Karpas-422 (cell line): ENCODE measurements around the gene SMIM28. TPM values are rescaled to one million over a fixed set of nuclear protein-coding genes. Genes with fewer than 3 reads are reported as not detected.
A peak's percentile ranks its signal among the peaks of the same experiment; 100 is the strongest.

ENCODE experiments used
- DNase-seq: peaks from one replicate; pipeline ENCODE4 v3.0.0-alpha.2; 2015
- H2AFZ ChIP-seq: fragments of 200-600 bp; sonication (generic); 2 replicates; pipeline ENCODE4 v1.6.1; 2014; ENCODE audit warnings: antibody characterized with exemption, low read length, mixed read lengths
- H3K27ac ChIP-seq: fragments of 200-600 bp; sonication (generic); 2 replicates; pipeline ENCODE4 v1.5.1; 2014; ENCODE audit warnings: mild to moderate bottlenecking, low read length, moderate library complexity
- H3K27me3 ChIP-seq: fragments of 200-600 bp; sonication (generic); 2 replicates; pipeline ENCODE4 v1.6.1; 2014; ENCODE audit warnings: low read length, mixed read lengths
- H3K36me3 ChIP-seq: fragments of 200-600 bp; sonication (generic); 2 replicates; pipeline ENCODE4 v1.6.1; 2014; ENCODE audit warnings: low read length, mixed read lengths; ENCODE audit not compliant: insufficient read depth
- H3K4me1 ChIP-seq: fragments of 200-600 bp; sonication (generic); 2 replicates; pipeline ENCODE4 v1.6.1; 2014; ENCODE audit warnings: mild to moderate bottlenecking, low read length, mixed read lengths
- H3K4me2 ChIP-seq: fragments of 200-600 bp; sonication (generic); 2 replicates; pipeline ENCODE4 v1.6.1; 2014; ENCODE audit warnings: low read length, low read depth, mild to moderate bottlenecking; ENCODE audit not compliant: poor library complexity, severe bottlenecking
- H3K4me3 ChIP-seq: fragments of 200-600 bp; sonication (generic); 2 replicates; pipeline ENCODE4 v1.5.1; 2014; ENCODE audit warnings: mild to moderate bottlenecking, antibody characterized with exemption, low read length, mixed read lengths
- H3K79me2 ChIP-seq: fragments of 200-600 bp; sonication (generic); 2 replicates; pipeline ENCODE4 v1.6.1; 2014; ENCODE audit warnings: mild to moderate bottlenecking, low read length, mixed read lengths
- H3K9ac ChIP-seq: fragments of 200-600 bp; sonication (generic); 2 replicates; pipeline ENCODE4 v1.6.0; 2014; ENCODE audit warnings: low read length
- H3K9me2 ChIP-seq: fragments of 200-600 bp; sonication (generic), shearing (Covaris generic); replicated peaks from 2 replicates; pipeline ENCODE4 v1.6.0; 2014; ENCODE audit warnings: mild to moderate bottlenecking, low read length, moderate library complexity; ENCODE audit not compliant: insufficient read depth
- H3K9me3 ChIP-seq: fragments of 300-700, 200-600 bp; sonication (generic); 2 replicates; pipeline ENCODE4 v1.6.1; 2014; ENCODE audit warnings: low read length, mixed read lengths
- H4K20me1 ChIP-seq: fragments of 200-600 bp; sonication (generic); 2 replicates; pipeline ENCODE4 v1.6.1; 2014; ENCODE audit warnings: mild to moderate bottlenecking, antibody characterized with exemption, low read length, low read depth; ENCODE audit not compliant: insufficient read depth
- total RNA-seq: library from RNA; depleted of rRNA; stranded (reverse); fragments of >200 nt; shearing (Covaris generic); gene quantifications from 2 replicates; pipeline ENCODE4 v1.2.3, GENCODE V29; 2014; ENCODE audit warnings: low replicate concordance

Gene SMIM28
- total RNA-seq, 1 experiment from 2014 or later = not detected

- no peak overlapping the region for H3K4me3 ChIP-seq
- no peaks in the 10 kb centered on the region for H3K4me1 ChIP-seq
- no peaks in the 10 kb centered on the region for H3K79me2 ChIP-seq
- no peak overlapping the region for H3K9ac ChIP-seq
- H3K27me3 ChIP-seq = no peaks in the 10 kb centered on the region
- no peaks in the 10 kb centered on the region for H3K9me3 ChIP-seq
- no peaks in the 10 kb centered on the region for H4K20me1 ChIP-seq
- H3K27ac ChIP-seq = no peak overlapping the region
- no peak for DNase-seq
- no peak overlapping the region for H3K4me2 ChIP-seq
- no peaks in the 10 kb centered on the region for H3K36me3 ChIP-seq
- no peak overlapping the region for H2AFZ ChIP-seq
- H3K9me2 ChIP-seq = no peaks in the 10 kb centered on the region
Observed at GRCh38 chr6:138426500-138427123, 48.9 kb downstream of the SMIM28 start.

DNA sequence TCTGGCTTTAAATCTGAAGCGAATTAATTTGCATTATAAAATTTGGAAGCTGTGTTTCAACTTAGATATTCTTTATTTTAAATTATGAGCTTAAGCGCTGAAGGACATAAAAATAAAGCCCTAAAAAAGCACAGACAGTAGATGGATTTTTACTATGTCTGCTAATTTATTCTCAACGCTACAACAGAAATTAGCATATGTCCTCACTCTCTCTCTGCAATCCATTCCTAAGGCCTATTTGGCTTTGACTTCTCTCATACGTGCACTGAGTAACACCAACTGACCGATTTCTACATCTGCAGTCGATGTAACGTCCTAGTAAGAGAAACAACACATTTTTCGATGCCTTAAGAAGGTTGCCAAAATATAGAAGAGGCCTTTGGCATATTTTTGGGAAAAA lies 50.0 kb downstream of the SMIM28 start:
- H2AFZ ChIP-seq = no peak overlapping the region
- no peaks in the 10 kb centered on the region for H3K27me3 ChIP-seq
- no peaks in the 10 kb centered on the region for H3K79me2 ChIP-seq
- H3K36me3 ChIP-seq = no peaks in the 10 kb centered on the region
- H3K9me3 ChIP-seq = no peaks in the 10 kb centered on the region
- H3K9me2 ChIP-seq = no peaks in the 10 kb centered on the region
- no peak overlapping the region for H3K9ac ChIP-seq
- no peaks in the 10 kb centered on the region for H4K20me1 ChIP-seq
- H3K4me3 ChIP-seq = no peak overlapping the region
- no peak overlapping the region for H3K4me2 ChIP-seq
- H3K4me1 ChIP-seq = no peaks in the 10 kb centered on the region
- no peak overlapping the region for H3K27ac ChIP-seq
- no peak for DNase-seq

DNA sequence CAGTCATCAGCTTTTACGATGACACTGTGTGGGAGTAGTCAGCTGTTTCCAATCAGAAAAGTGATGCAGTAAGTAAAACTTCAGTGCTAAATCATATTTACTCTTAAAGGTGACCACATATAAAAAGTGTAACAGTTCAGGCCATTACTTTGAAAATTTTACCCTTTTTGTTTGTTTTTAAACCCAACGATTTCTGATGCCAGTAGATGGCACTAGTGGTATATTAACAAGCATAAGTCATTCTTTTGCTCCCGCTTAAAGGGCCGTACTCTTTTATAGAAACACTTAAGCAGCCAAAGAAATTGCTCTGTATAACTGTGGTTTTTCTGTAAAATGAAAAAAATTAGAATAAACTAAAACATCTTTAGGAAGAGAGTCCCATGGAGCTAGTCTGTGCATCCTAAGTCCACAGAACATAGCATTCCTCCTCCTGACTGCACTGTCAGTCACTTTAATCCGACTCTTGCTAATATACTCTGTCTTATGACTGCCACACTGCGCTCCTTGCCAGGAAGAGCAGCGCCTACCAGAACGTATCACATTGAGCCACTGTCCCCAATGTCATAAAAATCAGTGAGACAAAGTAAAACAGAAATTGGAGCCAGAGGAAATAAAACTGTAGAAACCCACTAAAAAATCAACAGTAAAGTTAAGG lies 51.4 kb downstream of the SMIM28 start:
- no peak overlapping the region for H3K4me2 ChIP-seq
- H3K79me2 ChIP-seq = no peaks in the 10 kb centered on the region
- no peaks in the 10 kb centered on the region for H3K4me1 ChIP-seq
- H3K27ac ChIP-seq = no peak overlapping the region
- no peaks in the 10 kb centered on the region for H3K36me3 ChIP-seq
- H3K4me3 ChIP-seq = no peak overlapping the region
- DNase-seq = peak; percentile 77
- H3K9ac ChIP-seq = no peak overlapping the region
- no peak overlapping the region for H2AFZ ChIP-seq
- H3K9me2 ChIP-seq = no peaks in the 10 kb centered on the region
- H3K9me3 ChIP-seq = no peaks in the 10 kb centered on the region
- no peaks in the 10 kb centered on the region for H4K20me1 ChIP-seq
- no peaks in the 10 kb centered on the region for H3K27me3 ChIP-seq

DNA sequence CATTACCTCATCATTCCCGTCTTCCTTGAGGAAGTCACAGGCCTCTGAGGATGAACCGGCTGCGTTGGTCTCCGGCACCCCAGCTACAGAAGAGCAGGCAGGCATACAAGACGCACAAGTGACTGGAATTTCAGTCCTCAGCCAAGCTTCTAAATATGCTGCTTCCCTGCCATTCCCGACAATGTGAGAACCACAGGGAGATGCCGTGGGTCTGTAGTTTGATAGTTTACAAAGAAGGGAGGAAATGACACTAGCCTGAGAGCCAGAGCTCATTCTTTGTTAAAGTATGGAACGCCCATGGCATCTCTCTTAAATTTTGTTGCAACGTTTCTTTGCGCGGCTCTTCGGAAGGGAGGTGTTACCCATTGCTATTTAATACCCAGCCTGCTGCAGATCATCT lies 52.1 kb downstream of the SMIM28 start:
- Histone ChIP-seq H3K9me3 (no peaks in the 10 kb centered on the region), H3K27me3 (no peaks in the 10 kb centered on the region), H3K36me3 (no peaks in the 10 kb centered on the region), H3K79me2 (no peaks in the 10 kb centered on the region), H3K9ac (no peak overlapping the region), H3K4me2 (no peak overlapping the region), H3K27ac (no peak overlapping the region), H4K20me1 (no peaks in the 10 kb centered on the region), H2AFZ (no peak overlapping the region), H3K4me1 (no peaks in the 10 kb centered on the region), H3K9me2 (no peaks in the 10 kb centered on the region), H3K4me3 (no peak overlapping the region)
- DNase-seq = no peak

DNA sequence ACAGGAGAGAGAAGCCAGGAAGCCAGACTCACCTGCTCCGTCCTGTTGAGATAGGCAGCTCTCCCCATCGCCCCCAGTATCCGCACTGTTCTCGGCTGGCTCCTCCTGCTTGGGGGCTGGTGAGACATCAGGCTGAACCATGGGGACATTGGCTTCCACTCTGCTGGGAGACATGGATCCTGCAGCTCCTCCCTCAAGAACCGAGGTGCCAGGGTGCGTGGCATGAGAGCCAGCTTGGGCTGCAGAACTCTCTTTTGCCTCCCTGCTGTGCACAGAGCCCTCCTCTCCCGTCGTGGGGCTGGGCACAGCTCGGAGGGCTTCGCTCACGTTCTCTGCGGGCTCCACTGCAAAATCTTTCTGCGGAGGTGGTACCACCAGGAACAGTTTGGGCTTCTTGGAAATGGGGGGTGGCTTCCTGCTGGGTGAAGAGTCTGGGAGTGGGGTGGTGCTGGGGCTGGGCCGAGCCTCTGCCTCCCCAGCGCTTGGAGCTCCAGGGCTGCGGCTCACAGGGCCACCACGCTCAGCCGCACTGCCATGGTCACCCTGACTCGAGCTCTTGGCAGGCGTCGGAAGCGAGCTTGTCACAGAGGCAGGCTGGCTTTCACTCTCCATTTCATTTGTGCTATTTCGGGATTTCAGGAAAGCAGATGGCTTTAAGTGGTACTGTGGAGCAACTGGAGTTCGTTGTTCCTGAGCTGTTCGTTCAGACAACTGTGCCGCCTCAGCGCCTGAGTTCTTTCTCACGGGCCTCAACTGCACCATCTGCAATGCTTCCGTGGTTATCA lies 52.8 kb downstream of the SMIM28 start:
- H3K4me3 ChIP-seq = no peak overlapping the region
- no peak for DNase-seq
- H2AFZ ChIP-seq = no peak overlapping the region
- no peak overlapping the region for H3K4me2 ChIP-seq
- H3K9ac ChIP-seq = no peak overlapping the region
- H4K20me1 ChIP-seq = no peaks in the 10 kb centered on the region
- no peaks in the 10 kb centered on the region for H3K9me2 ChIP-seq
- no peaks in the 10 kb centered on the region for H3K4me1 ChIP-seq
- no peaks in the 10 kb centered on the region for H3K9me3 ChIP-seq
- no peaks in the 10 kb centered on the region for H3K36me3 ChIP-seq
- H3K27ac ChIP-seq = no peak overlapping the region
- no peaks in the 10 kb centered on the region for H3K27me3 ChIP-seq
- H3K79me2 ChIP-seq = no peaks in the 10 kb centered on the region

- Histone ChIP-seq H3K4me2 (no peak overlapping the region), H3K9me3 (no peaks in the 10 kb centered on the region), H3K4me1 (no peaks in the 10 kb centered on the region), H2AFZ (no peak overlapping the region), H3K36me3 (no peaks in the 10 kb centered on the region), H3K9ac (no peak overlapping the region), H3K79me2 (no peaks in the 10 kb centered on the region), H3K9me2 (no peaks in the 10 kb centered on the region), H3K4me3 (no peak overlapping the region), H3K27ac (no peak overlapping the region), H4K20me1 (no peaks in the 10 kb centered on the region), H3K27me3 (no peaks in the 10 kb centered on the region)
- DNase-seq = no peak
Observed at GRCh38 chr6:138431256-138432062, 53.8 kb downstream of the SMIM28 start.

- Histone ChIP-seq H3K9me3 (no peaks in the 10 kb centered on the region), H3K27me3 (no peaks in the 10 kb centered on the region), H3K4me3 (no peak overlapping the region), H3K27ac (no peak overlapping the region), H2AFZ (no peak overlapping the region), H3K36me3 (no peaks in the 10 kb centered on the region), H3K4me1 (no peaks in the 10 kb centered on the region), H3K9ac (no peak overlapping the region), H3K9me2 (no peaks in the 10 kb centered on the region), H3K79me2 (no peaks in the 10 kb centered on the region), H3K4me2 (no peak overlapping the region), H4K20me1 (no peaks in the 10 kb centered on the region)
- no peak for DNase-seq
Observed at GRCh38 chr6:138432063-138432356, 54.3 kb downstream of the SMIM28 start.
